ENCODE data around the gene PLB1.

Gene PLB1

GRCh38 chr2:28601616-28602015 lies 105.8 kb downstream of the PLB1 start:
- Histone ChIP-seq H3K9me3 (ENCODE audit: low read depth, low read length) (no peaks in the 10 kb centered on the region), H3K9ac (ENCODE audit: insufficient read length) (no peak overlapping the region), H3K4me3 (no peak overlapping the region), H3K36me3 (ENCODE audit: insufficient read depth, low read length) (no peaks in the 10 kb centered on the region), H3K27ac (no peak overlapping the region)
- no peak for TF ChIP-seq FOXP2 (optimal IDR thresholded peaks at IDR 0.05; ENCODE audit: control extremely low read depth, extremely low read length, insufficient read depth)
- no peak for TF ChIP-seq EZH2 (IDR thresholded peaks at IDR 0.05)
- TF ChIP-seq POLR2AphosphoS5 (IDR thresholded peaks at IDR 0.05; ENCODE audit: borderline replicate concordance, low read depth, low read length), result no peak
- no peak for DNase-seq (ENCODE audit: low read depth, low spot score)

- no peak overlapping the region for H3K9ac ChIP-seq (ENCODE audit: insufficient read length)
- no peaks in the 10 kb centered on the region for H3K9me3 ChIP-seq (ENCODE audit: low read depth, low read length)
- no peaks in the 10 kb centered on the region for H3K36me3 ChIP-seq (ENCODE audit: insufficient read depth, low read length)
- no peak overlapping the region for H3K4me3 ChIP-seq
- TF ChIP-seq EZH2 (IDR thresholded peaks at IDR 0.05) (no peak), FOXP2 (optimal IDR thresholded peaks at IDR 0.05; ENCODE audit: control extremely low read depth, extremely low read length, insufficient read depth) (no peak), POLR2AphosphoS5 (IDR thresholded peaks at IDR 0.05; ENCODE audit: borderline replicate concordance, low read depth, low read length) (no peak)
- DNase-seq (ENCODE audit: low read depth, low spot score), result no peak
- no peak overlapping the region for H3K27ac ChIP-seq
These were observed 106.3 kb downstream of the PLB1 start for GRCh38 chr2:28602136-28602660.

GRCh38 chr2:28602751-28603639 lies 107.1 kb downstream of the PLB1 start:
- Histone ChIP-seq H3K9me3 (ENCODE audit: low read depth, low read length) (no peaks in the 10 kb centered on the region), H3K36me3 (ENCODE audit: insufficient read depth, low read length) (no peaks in the 10 kb centered on the region), H3K9ac (ENCODE audit: insufficient read length) (no peak overlapping the region), H3K4me3 (no peak overlapping the region), H3K27ac (no peak overlapping the region)
- no peak for DNase-seq (ENCODE audit: low read depth, low spot score)
- TF ChIP-seq FOXP2 (optimal IDR thresholded peaks at IDR 0.05; ENCODE audit: control extremely low read depth, extremely low read length, insufficient read depth) (no peak), EZH2 (IDR thresholded peaks at IDR 0.05) (no peak), POLR2AphosphoS5 (IDR thresholded peaks at IDR 0.05; ENCODE audit: borderline replicate concordance, low read depth, low read length) (no peak)

- Histone ChIP-seq H3K27ac (no peak overlapping the region), H3K9me3 (ENCODE audit: low read depth, low read length) (no peaks in the 10 kb centered on the region), H3K36me3 (ENCODE audit: insufficient read depth, low read length) (no peaks in the 10 kb centered on the region), H3K9ac (ENCODE audit: insufficient read length) (no peak overlapping the region), H3K4me3 (no peak overlapping the region)
- DNase-seq (ENCODE audit: low read depth, low spot score), result no peak
- TF ChIP-seq EZH2 (IDR thresholded peaks at IDR 0.05) (no peak), FOXP2 (optimal IDR thresholded peaks at IDR 0.05; ENCODE audit: control extremely low read depth, extremely low read length, insufficient read depth) (no peak), POLR2AphosphoS5 (IDR thresholded peaks at IDR 0.05; ENCODE audit: borderline replicate concordance, low read depth, low read length) (no peak)
These were observed 108.0 kb downstream of the PLB1 start for GRCh38 chr2:28603821-28604220.

GRCh38 chr2:28604284-28604843 lies 108.5 kb downstream of the PLB1 start:
- H3K9ac ChIP-seq (ENCODE audit: insufficient read length), result no peak overlapping the region
- DNase-seq (ENCODE audit: low read depth, low spot score), result no peak
- no peak overlapping the region for H3K4me3 ChIP-seq
- H3K36me3 ChIP-seq (ENCODE audit: insufficient read depth, low read length), result no peaks in the 10 kb centered on the region
- H3K9me3 ChIP-seq (ENCODE audit: low read depth, low read length), result no peaks in the 10 kb centered on the region
- no peak overlapping the region for H3K27ac ChIP-seq
- no peak for TF ChIP-seq EZH2 (IDR thresholded peaks at IDR 0.05)
- TF ChIP-seq FOXP2 (optimal IDR thresholded peaks at IDR 0.05; ENCODE audit: control extremely low read depth, extremely low read length, insufficient read depth), result no peak
- no peak for TF ChIP-seq POLR2AphosphoS5 (IDR thresholded peaks at IDR 0.05; ENCODE audit: borderline replicate concordance, low read depth, low read length)

GRCh38 chr2:28606986-28607441 lies 111.2 kb downstream of the PLB1 start:
- H3K36me3 ChIP-seq (ENCODE audit: insufficient read depth, low read length), result no peaks in the 10 kb centered on the region
- no peak overlapping the region for H3K9ac ChIP-seq (ENCODE audit: insufficient read length)
- no peaks in the 10 kb centered on the region for H3K9me3 ChIP-seq (ENCODE audit: low read depth, low read length)
- no peak for TF ChIP-seq POLR2AphosphoS5 (IDR thresholded peaks at IDR 0.05; ENCODE audit: borderline replicate concordance, low read depth, low read length)
- no peak for TF ChIP-seq EZH2 (IDR thresholded peaks at IDR 0.05)
- TF ChIP-seq FOXP2 (optimal IDR thresholded peaks at IDR 0.05; ENCODE audit: control extremely low read depth, extremely low read length, insufficient read depth), result no peak
- H3K27ac ChIP-seq, result no peak overlapping the region
- H3K4me3 ChIP-seq, result no peak overlapping the region
- DNase-seq (ENCODE audit: low read depth, low spot score), result no peak

GRCh38 chr2:28607730-28608499 lies 112.1 kb downstream of the PLB1 start:
- Histone ChIP-seq H3K27ac (no peak overlapping the region), H3K36me3 (ENCODE audit: insufficient read depth, low read length) (no peaks in the 10 kb centered on the region), H3K9ac (ENCODE audit: insufficient read length) (no peak overlapping the region), H3K4me3 (no peak overlapping the region), H3K9me3 (ENCODE audit: low read depth, low read length) (no peaks in the 10 kb centered on the region)
- no peak for DNase-seq (ENCODE audit: low read depth, low spot score)
- TF ChIP-seq EZH2 (IDR thresholded peaks at IDR 0.05) (no peak), POLR2AphosphoS5 (IDR thresholded peaks at IDR 0.05; ENCODE audit: borderline replicate concordance, low read depth, low read length) (no peak), FOXP2 (optimal IDR thresholded peaks at IDR 0.05; ENCODE audit: control extremely low read depth, extremely low read length, insufficient read depth) (no peak)
